PC-9 (cell line): ENCODE results near the gene SGMS1. TPM values are rescaled to one million over a fixed set of nuclear protein-coding genes. Genes with fewer than 3 reads are reported as not detected.

Experiments
- BruUV-seq: library from RNA; stranded (reverse); fragments of 400-500 nt; replicated peaks from 2 replicates; lab custom pipeline; 2021; lab: Mats Ljungman, UMichigan
- CTCF ChIA-PET: fragments of 300-600 bp; sonication (Branson Sonifier 250); formaldehyde crosslinking; loops from one replicate; lab custom pipeline; 2022; ENCODE audit warnings: antibody characterized with exemption; lab: Charles Lee
- POLR2A ChIA-PET: fragments of 300-600 bp; sonication (Branson Sonifier 250); formaldehyde crosslinking; loops from one replicate; lab custom pipeline; 2022; ENCODE audit warnings: antibody characterized with exemption; ENCODE audit not compliant: unreplicated experiment; lab: Charles Lee
- DNase-seq, 2 experiments: peaks; one replicate each; pipeline versions ENCODE4 v3.0.0 to v3.0.0-alpha.2; 2015 to 2022; ENCODE audit warnings: mixed read lengths in 1 of 2
- H2AFZ ChIP-seq: fragments of 200-600 bp; sonication (generic); 2 replicates; pipeline ENCODE4 v1.8.1; 2017; ENCODE audit warnings: antibody characterized with exemption
- H3F3A ChIP-seq: fragments of 200-600 bp; sonication (generic); 2 replicates; pipeline ENCODE4 v1.8.1; 2017; ENCODE audit warnings: antibody characterized with exemption, mild to moderate bottlenecking, low read depth; ENCODE audit not compliant: insufficient read depth
- H3K27ac ChIP-seq: fragments of 200-600 bp; sonication (generic); 2 replicates; pipeline ENCODE4 v1.6.1; 2016; ENCODE audit warnings: mixed run types
- H3K27me3 ChIP-seq: fragments of 200-600 bp; sonication (generic); 2 replicates; pipeline ENCODE4 v1.6.1; 2016; ENCODE audit warnings: low read depth, mixed run types; ENCODE audit not compliant: insufficient read depth
- H3K36me3 ChIP-seq: fragments of 200-600 bp; sonication (generic); 2 replicates; pipeline ENCODE4 v1.6.1; 2016; ENCODE audit warnings: low read depth, mixed run types
- H3K4me1 ChIP-seq: fragments of 200-600 bp; sonication (generic); replicated peaks from 2 replicates; pipeline ENCODE4 v1.6.1; 2016; ENCODE audit warnings: mixed run types; ENCODE audit not compliant: insufficient read depth
- H3K4me2 ChIP-seq: fragments of 200-600 bp; sonication (generic); 2 replicates; pipeline ENCODE4 v1.6.1; 2017; ENCODE audit warnings: mixed run types
- H3K4me3 ChIP-seq: fragments of 200-600 bp; sonication (generic); 2 replicates; pipeline ENCODE4 v1.6.1; 2016; ENCODE audit warnings: mixed run types
- H3K79me2 ChIP-seq: fragments of 200-600 bp; sonication (generic); 2 replicates; pipeline ENCODE4 v1.6.1; 2017; ENCODE audit warnings: low read depth, mixed run types
- H3K9me2 ChIP-seq: fragments of 200-600 bp; sonication (generic); 2 replicates; pipeline ENCODE4 v1.8.1; 2017; ENCODE audit warnings: mild to moderate bottlenecking; ENCODE audit not compliant: insufficient read depth
- H3K9me3 ChIP-seq: fragments of 200-600 bp; sonication (generic); 2 replicates; pipeline ENCODE4 v1.8.1; 2016; ENCODE audit warnings: low read depth; ENCODE audit not compliant: insufficient read depth
- H4K20me1 ChIP-seq: fragments of 200-600 bp; sonication (generic); 2 replicates; pipeline ENCODE4 v1.8.1; 2017; ENCODE audit not compliant: insufficient read depth
- EZH2 ChIP-seq: fragments of 200-600 bp; sonication (generic); IDR thresholded peaks from 2 replicates; pipeline ENCODE4 v1.8.0; 2017; ENCODE audit warnings: antibody characterized with exemption, low read depth
- intact Hi-C: fragments of 100-400 bp; cut with micrococcal nuclease; formaldehyde crosslinking; loops from one replicate; pipeline ENCODE4 v1.10.0; 2022; ENCODE audit not compliant: unreplicated experiment
- total RNA-seq: library from RNA; stranded (reverse); gene quantifications from 2 replicates; pipeline ENCODE4 v1.2.3, GENCODE V29; 2021
- TF ChIP-seq, protein P1 (sequence below): fragments of 200-600 bp; sonication (generic); conservative IDR thresholded peaks from 2 replicates; pipeline ENCODE4 v1.6.1; 2017; ENCODE audit warnings: mixed run types, antibody characterized with exemption, mild to moderate bottlenecking, moderate library complexity

SGMS1 gene
- total RNA-seq, 1 experiment from 2014 or later = 35.0 TPM

DNA sequence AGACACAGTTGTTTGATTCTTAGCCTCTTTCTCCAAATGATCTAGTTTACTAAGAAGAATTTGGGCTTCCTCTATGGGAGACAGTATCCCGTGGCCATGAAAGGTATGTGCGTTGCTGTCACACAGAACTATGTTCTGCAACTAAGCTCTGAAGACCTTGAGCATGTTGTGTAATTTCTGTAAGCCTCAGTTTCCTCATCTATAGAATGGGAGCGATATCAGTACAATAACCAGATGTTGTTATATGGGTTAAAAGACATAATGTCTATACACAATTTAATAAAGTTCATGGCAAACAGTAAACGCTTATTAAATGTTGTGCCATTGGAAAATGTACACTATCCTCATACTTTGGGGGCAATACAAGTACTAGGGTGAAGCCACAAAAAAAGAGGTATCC lies 187.0 kb downstream of the SGMS1 start:
- Histone ChIP-seq H4K20me1 (no peaks in the 10 kb centered on the region), H3K27ac (no peak overlapping the region), H3K36me3 (no peaks in the 10 kb centered on the region), H3K4me3 (no peak overlapping the region), H3K4me1 (peaks cover 2% of the 10 kb centered on the region), H3K9me3 (no peaks in the 10 kb centered on the region), H3K9me2 (no peaks in the 10 kb centered on the region; the same call in 1 of the 2 replicates), H3K79me2 (no peaks in the 10 kb centered on the region), H3K4me2 (no peak overlapping the region), H2AFZ (no peak overlapping the region), H3F3A (peaks cover 1% of the 10 kb centered on the region; the same call in 1 of the 2 replicates), H3K27me3 (no peaks in the 10 kb centered on the region)
- no TSS peak for BruUV-seq
- DNase-seq = no peak
- CTCF ChIA-PET = no interaction called here
- no peak for TF ChIP-seq EZH2
- TF ChIP-seq, protein P1, sequence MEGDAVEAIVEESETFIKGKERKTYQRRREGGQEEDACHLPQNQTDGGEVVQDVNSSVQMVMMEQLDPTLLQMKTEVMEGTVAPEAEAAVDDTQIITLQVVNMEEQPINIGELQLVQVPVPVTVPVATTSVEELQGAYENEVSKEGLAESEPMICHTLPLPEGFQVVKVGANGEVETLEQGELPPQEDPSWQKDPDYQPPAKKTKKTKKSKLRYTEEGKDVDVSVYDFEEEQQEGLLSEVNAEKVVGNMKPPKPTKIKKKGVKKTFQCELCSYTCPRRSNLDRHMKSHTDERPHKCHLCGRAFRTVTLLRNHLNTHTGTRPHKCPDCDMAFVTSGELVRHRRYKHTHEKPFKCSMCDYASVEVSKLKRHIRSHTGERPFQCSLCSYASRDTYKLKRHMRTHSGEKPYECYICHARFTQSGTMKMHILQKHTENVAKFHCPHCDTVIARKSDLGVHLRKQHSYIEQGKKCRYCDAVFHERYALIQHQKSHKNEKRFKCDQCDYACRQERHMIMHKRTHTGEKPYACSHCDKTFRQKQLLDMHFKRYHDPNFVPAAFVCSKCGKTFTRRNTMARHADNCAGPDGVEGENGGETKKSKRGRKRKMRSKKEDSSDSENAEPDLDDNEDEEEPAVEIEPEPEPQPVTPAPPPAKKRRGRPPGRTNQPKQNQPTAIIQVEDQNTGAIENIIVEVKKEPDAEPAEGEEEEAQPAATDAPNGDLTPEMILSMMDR = no peak
- POLR2A ChIA-PET = no interaction called here
- intact Hi-C loops = no loop called here

DNA sequence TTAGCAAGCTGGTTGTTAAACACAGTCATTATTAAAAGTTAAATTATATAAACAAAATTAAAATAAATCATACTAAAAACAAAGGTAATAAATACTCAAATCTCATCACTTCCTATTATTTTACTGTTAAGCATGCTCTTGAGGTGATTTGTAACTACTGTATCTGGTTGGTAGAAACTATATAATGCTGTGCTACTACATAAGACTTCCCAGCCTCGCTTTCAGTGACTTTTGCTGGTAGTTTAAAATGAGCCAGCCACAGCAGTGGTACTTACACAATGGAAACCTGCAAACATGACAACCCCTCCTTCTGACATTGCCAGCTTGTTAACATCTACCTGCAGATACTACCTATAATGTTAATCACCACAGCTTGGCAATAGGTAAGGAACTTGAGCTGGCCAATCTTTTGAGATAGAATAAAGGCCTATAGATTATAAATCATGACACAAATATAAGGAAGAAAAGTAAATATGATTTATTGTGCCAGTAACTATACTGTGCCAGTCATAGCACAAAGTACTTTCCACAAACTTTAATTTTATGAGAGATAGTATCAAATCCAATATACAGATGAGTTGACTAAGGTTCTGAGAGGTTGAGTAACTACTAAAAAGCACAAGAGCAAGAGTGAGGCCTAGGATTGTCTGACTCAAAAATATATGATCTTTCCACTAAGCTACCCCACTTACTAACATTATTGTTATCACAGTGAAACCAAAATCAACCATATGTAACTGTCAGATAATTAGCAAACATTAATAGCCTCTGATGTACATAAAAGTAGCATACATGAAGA lies 191.3 kb downstream of the SGMS1 start:
- POLR2A ChIA-PET = no interaction called here
- Histone ChIP-seq H3K27ac (no peak overlapping the region), H3K9me3 (no peaks in the 10 kb centered on the region), H3K4me1 (peaks cover 21% of the 10 kb centered on the region), H3K79me2 (no peaks in the 10 kb centered on the region), H3K27me3 (no peaks in the 10 kb centered on the region), H3F3A (peaks cover 14% of the 10 kb centered on the region; the same call in 1 of the 2 replicates), H3K4me2 (no peak overlapping the region), H3K4me3 (no peak overlapping the region), H3K9me2 (no peaks in the 10 kb centered on the region; the same call in 1 of the 2 replicates), H3K36me3 (no peaks in the 10 kb centered on the region), H4K20me1 (no peaks in the 10 kb centered on the region), H2AFZ (no peak overlapping the region)
- TF ChIP-seq, protein P1 = no peak
- no peak for TF ChIP-seq EZH2
- BruUV-seq = no TSS peak
- no peak for DNase-seq
- intact Hi-C loops = no loop called here
- CTCF ChIA-PET = no interaction called here

DNA sequence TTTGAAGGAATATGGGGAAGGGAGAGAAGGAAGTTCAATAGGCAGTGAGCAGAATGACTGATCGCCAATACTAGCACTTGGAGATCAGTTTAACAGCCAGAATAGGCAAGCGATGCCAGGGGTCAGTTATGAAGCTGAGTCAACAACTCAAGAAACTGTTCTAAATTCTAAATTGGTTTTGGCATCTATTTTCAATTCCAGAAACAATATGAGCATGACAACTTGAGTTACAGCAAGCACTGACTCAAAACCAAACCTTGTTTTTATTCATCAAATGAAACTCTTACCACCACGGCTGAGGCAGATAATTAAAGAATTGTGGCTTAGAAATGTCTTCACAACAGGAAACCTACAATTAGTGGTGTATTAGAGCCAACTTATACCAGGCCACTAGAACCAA lies 192.0 kb downstream of the SGMS1 start:
- TF ChIP-seq, protein P1 = no peak
- TF ChIP-seq EZH2 = no peak
- H3K36me3 ChIP-seq = no peaks in the 10 kb centered on the region
- H4K20me1 ChIP-seq = no peaks in the 10 kb centered on the region
- H3K4me3 ChIP-seq = no peak overlapping the region
- H3K27ac ChIP-seq = peak overlapping the region; percentile 66
- H2AFZ ChIP-seq = no peak overlapping the region
- POLR2A ChIA-PET = no interaction called here
- intact Hi-C loops = no loop called here
- BruUV-seq = no TSS peak
- peaks cover 14% of the 10 kb centered on the region; the same call in 1 of the 2 replicates for H3F3A ChIP-seq
- no peak for DNase-seq
- H3K9me2 ChIP-seq = no peaks in the 10 kb centered on the region
- no peaks in the 10 kb centered on the region for H3K27me3 ChIP-seq
- H3K4me1 ChIP-seq = peaks cover 21% of the 10 kb centered on the region
- no peaks in the 10 kb centered on the region for H3K79me2 ChIP-seq
- no peaks in the 10 kb centered on the region for H3K9me3 ChIP-seq
- CTCF ChIA-PET = no interaction called here
- peak overlapping the region; percentile 35 for H3K4me2 ChIP-seq
